ENCODE measurements around the gene BSDC1. TPM values are rescaled to one million over a fixed set of nuclear protein-coding genes. Genes with fewer than 3 reads are reported as not detected.
A peak's percentile ranks its signal among the peaks of the same experiment; 100 is the strongest.

The BSDC1 gene
- total RNA-seq, 1 experiment from 2014 or later: 46.8 TPM

DNA sequence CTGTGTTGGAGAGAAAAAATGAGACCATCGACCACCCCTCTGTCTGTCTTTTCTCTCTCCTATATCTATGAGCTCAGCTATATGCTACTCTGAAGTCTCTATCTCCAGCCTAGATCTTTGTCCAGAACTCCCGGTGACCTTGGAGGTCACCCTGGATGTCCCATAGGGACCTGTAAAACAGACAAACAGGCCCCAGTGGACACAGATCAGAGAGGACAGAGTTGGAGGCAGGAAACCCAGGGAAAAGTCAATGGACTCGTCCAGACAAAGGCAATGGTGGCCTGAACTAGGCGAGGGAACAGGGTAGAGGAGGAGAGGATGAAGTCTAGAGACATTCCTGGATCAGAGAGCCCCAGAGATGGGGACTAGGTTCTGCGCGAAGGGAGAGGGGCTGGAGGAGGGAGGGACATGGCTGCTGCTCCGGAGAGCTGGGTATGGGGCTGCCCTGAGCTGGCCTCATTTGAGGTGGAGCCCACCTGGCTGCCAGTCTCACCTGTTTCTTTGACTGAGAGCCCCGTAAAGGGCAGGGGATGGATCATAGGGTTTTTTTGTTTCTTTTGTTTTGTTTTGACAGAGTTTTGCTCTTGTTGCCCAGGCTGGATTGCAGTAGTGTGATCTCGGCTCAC lies 47.6 kb downstream of the BSDC1 start:
- DNase-seq (ENCODE audit: low read depth, low spot score): no peak
- in situ Hi-C loops (cut with HindIII; ENCODE audit: low pct_unique_long_range_greater_than_20kb, low sequenced_read_pairs): no loop called here

DNA sequence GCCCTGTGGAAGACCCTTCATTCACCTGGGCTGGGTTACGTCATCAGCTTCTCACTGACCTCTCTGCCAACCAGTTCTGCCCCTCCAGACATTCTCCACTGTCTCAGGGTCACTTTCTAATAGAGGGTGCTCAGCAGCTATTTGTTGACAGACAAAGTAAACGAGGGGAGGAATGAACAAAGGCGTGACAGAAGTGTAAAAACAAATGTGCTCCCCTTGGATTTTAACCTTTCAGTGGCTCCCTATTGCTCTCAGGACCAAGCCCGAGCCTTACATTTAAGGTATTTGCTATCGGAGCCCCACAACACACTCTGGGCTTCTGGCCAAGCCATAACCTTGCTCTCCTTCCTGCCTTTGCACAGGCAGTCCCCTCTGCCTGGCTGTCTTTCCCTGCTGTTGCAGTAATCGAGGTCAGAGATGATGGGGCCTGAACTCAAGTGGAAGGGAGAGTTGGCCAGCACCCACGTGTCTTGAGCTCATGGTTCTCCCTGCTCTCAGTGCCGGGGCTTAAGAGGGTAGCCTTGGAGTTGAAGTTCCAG lies 48.9 kb downstream of the BSDC1 start:
- in situ Hi-C loops (cut with HindIII; ENCODE audit: low pct_unique_long_range_greater_than_20kb, low sequenced_read_pairs): no loop called here
- no peak for DNase-seq (ENCODE audit: low read depth, low spot score)

DNA sequence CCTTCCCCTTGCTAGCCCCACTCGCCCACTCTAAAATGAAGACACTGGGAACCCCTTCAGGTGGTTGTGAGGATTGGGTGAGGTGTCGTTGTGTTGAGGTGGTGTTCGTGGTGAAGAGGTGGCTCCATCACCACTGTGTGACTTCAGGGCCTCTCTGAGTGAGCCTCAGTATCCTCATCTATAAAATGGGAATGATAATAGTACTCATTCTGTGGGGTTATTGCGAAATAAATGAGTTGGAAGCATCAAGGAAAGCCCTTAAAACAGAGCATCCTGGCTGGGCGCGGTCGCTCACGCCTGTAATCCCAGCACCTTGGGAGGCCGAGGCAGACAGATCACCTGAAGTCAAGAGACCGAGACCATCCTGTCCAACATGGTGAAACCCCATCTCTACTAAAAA lies 51.5 kb downstream of the BSDC1 start:
- in situ Hi-C loops (cut with HindIII; ENCODE audit: low pct_unique_long_range_greater_than_20kb, low sequenced_read_pairs): no loop called here
- no peak for DNase-seq (ENCODE audit: low read depth, low spot score)

DNA sequence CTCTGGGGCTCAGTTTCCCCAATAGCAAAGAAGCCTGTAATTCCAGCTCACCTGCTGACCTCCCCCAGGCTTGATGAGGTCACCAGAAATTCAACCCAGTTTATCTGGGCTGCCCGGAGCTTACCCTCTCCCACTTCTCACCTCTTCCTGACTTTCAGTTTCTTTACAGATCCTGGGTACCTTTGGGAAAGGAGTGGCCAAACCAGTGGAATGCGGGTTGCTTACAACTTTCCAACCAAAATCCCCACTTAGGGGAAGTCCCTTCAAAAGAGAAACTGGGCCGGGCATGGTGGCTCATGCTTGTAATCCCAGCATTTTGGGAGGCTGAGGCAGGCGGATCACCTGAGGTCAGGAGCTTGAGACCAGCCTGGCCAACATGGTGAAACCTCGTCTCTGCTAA lies 52.3 kb downstream of the BSDC1 start:
- DNase-seq (ENCODE audit: low read depth, low spot score): no peak
- in situ Hi-C loops (cut with HindIII; ENCODE audit: low pct_unique_long_range_greater_than_20kb, low sequenced_read_pairs): no loop called here

DNA sequence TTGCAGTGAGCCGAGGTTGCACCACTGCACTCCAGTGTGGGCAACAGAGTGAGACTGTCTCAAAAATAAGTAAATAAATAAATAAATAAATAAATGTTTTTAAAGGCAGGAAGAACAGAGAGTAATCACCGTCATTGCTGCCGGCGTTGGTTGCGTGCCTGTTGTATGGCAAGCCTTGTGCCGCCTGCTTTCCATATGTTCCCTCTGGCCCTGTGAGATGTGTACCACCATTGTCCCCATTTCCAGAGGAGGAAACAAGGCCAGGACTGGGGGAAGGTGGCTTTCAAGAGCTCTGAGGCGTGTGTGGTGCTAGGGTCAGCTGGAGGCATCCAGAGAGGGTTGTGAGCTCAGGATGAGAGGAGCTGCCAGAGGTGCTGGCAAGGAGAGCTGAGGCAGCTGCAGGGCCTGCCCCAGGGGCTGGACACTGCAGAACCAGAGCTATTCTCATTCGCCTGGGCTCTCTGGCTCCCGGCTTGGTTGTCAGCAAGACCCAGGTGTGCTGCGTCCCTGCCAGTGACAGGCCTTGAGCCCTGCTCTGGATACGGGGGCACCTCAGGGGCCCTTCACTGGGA lies 53.0 kb downstream of the BSDC1 start:
- in situ Hi-C loops (cut with HindIII; ENCODE audit: low pct_unique_long_range_greater_than_20kb, low sequenced_read_pairs): no loop called here
- no peak for DNase-seq (ENCODE audit: low read depth, low spot score)

DNA sequence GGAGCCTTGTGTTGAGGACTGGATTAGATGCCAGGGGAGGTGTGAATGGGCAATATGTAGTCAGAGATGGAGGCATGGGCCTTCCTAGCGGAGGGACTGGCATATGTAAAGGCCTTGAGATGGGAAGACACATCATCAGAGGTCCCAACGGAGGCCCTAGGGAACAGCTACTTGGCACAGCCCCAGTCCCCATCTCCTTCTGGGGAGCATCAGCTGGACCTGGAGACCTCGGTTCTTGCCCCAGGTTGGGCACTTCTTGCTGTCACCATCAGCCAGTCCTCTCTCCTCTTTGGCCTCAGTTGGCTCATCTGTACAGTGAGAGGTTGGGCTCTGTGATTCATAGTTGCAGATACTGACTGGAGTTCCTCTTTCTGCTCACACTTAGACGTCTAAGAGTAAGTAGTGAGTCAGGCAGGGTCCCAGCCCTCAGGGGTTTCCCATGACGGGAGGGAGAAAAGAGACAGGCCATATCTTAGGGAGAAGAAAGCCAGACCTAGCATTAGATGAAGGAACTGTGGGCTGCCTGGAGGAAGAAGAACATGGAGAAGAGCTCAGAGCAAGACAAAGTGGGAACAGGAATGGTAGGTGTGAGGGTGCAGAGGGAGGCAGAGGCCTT lies 54.8 kb downstream of the BSDC1 start:
- DNase-seq (ENCODE audit: low read depth, low spot score): no peak
- in situ Hi-C loops (cut with HindIII; ENCODE audit: low pct_unique_long_range_greater_than_20kb, low sequenced_read_pairs): no loop called here

DNA sequence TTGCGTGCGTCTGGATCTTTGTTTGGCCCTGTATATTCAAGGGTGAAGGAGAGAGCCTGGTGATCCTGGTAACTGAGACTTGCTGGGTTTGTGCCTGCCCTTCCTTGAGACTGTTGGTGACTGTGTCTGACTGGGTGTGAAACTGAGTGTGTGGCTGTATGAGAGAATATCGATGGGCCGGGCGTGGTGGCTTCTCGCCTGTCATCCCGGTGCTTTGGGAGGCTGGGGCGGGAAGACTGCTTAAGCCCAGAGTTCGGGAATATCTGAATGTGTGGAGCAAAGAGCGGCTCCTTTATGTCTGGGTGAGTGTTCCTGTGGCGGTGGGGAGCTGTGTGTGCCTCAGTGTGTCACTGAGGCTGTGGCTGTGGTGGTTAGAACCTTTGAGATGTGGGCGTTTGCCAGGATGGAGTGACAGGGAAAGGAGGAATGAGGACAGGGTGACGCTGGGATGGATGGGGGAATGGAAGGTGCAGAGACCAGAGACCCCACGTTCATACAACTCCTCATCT lies 55.5 kb downstream of the BSDC1 start:
- DNase-seq (ENCODE audit: low read depth, low spot score): no peak

DNA sequence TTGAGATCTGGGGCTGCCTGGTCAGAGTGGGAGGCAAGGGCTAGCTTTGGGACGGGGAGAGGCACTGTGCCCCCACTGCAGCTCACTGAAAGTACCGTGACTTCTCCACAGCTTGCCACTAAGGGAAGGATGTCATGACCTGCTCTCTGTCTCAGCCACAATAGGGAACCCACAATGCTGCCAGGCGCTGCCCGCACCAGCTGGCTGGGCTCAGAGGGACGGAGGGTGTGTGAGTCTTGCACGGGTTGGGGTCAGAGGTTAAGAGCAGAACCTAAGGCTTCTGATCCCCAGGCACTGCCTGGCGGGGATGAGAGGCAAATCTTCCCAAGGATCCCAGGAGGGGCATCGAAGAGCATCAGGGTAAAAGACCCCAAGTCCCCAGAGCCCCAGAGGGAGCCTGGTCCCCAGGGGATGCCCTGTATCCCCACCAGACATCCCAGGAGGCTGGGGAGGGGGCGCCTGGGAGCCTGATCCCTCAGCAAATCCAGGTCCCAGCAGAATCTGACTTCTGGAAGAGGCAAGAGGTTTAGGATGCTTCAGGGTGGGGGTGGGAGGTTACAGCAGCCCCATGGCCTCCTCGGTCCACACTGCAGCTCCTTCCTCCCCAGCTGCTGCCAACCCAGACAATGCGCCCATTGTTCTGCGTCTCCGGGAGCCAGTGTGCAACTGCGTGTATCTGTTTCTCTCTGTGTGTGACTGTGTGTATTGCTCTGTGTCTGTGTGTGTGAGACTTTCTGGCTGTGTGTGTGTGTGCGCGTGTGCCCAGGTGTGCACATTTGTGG lies 56.2 kb downstream of the BSDC1 start:
- in situ Hi-C loops (cut with HindIII; ENCODE audit: low pct_unique_long_range_greater_than_20kb, low sequenced_read_pairs): no loop called here
- DNase-seq (ENCODE audit: low read depth, low spot score): peak; percentile 86

More for the DNA sequence above, 55.5 kb downstream of the BSDC1 start:
- in situ Hi-C loops (cut with HindIII; ENCODE audit: low pct_unique_long_range_greater_than_20kb, low sequenced_read_pairs): no loop called here

DNA sequence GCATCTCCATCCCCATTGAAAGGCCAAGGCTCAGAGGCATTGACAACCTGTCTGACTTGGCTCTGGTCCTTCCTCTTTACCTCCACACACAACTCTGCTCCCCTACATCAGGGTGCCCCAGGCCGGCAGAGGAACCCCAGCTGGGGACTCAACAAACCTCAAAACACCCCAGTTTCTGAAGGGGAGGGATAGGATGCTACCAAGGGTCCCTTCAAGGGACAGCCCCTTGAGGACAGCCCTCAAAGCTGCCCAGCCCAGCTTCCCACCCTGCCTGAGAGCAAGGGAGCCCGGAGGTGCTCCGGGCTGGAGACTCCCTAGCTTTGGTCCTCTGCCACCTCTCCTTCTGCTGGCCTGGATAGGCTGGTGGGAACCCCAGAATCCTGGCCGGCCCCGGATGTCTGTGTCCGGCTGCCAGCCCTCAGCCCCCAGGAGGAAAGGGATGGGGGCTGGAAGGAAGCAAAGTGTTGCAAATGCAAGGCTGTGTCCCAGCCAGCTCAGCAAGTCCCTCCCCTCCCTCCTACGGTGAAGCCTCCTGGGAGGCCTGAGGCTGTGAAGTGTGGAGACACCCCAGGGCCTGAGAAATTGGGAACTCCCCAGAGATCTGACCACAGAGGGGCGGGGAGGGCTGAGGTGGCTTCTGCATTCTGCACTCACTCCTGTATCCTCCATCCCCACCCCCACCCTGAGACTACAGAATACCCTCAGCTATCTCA lies 57.1 kb downstream of the BSDC1 start:
- in situ Hi-C loops (cut with HindIII; ENCODE audit: low pct_unique_long_range_greater_than_20kb, low sequenced_read_pairs): no loop called here
- no peak for DNase-seq (ENCODE audit: low read depth, low spot score)

DNA sequence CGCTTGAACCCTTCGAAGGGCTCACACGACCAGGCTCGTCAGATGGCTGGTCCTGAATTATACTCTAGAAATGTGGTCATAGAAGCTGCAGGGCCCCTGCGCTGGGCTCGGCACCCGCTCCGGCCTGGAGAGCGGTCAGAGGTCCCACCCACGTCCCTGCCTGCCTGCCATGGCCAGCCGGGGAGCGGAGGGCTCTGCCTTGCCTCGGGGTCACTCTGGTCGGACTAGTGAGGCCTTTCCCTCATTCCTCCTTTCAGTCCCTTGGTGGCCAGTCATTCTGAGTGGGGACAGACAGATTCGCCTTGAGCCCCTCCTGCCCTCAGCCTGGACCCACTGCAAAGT lies 57.7 kb downstream of the BSDC1 start:
- DNase-seq (ENCODE audit: low read depth, low spot score): no peak
- in situ Hi-C loops (cut with HindIII; ENCODE audit: low pct_unique_long_range_greater_than_20kb, low sequenced_read_pairs): no loop called here

DNA sequence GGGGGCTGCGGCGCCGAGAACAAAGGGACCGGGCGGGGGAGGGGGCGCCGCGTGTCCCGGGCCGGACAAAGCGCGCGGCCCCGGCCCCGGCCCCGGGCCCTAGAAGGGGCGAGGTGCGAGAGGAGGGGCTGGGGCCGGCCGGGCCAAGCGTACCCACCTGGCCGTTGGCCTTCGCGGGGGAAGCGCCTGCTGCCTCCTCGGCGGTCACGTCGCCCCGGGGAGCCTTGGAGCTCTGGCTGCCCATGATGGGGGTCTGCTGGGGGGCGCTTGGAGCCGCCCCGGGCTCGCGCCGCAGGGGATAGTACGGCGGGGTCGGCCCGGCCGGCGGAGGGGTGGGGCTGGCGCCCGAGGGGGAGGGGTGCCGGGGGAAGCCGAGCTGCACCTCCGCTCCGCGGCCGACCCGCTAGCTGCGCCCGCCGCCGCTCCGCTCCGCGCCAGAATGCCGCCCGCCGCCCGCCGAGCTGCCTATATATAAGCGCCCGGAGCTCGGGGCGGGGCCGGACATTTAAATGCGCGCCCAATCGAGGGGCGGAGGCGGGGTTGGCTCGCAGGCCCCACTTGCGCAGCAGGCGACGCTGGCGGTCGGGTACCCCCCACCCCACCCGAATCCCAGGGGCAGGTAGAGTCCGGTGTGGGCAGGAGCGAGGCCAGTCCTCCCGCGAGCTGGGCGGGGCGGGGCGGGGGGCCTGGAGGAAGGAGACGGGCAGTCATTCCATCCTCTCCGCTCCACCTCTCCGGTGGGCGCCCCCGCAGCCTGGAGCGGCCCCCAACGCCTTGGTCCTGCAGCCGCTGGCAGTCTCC lies 58.3 kb downstream of the BSDC1 start, which contains the start of gene MARCKSL1:
Gene MARCKSL1, minus strand, starts transcription at position 444 of the 801 bp plus-strand sequence. Its CDS starts 200 bp downstream, at position 244.
- in situ Hi-C loops (cut with HindIII; ENCODE audit: low pct_unique_long_range_greater_than_20kb, low sequenced_read_pairs): no loop called here
- peak; percentile 62 for DNase-seq (ENCODE audit: low read depth, low spot score)

DNA sequence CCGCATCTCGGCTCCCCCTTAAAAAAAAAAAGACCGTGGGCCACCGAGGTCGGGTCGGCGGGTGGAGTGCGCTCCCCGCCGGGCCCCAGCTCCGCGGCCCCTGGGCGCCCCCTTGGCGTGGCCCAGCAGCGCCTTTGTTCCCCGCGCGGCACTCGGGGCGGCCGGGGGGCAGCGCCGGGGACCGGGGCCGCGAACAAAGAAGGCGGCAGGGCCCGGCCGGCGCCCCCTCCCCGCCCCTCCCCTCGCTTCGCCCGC lies 58.8 kb downstream of the BSDC1 start:
- no peak for DNase-seq (ENCODE audit: low read depth, low spot score)
- in situ Hi-C loops (cut with HindIII; ENCODE audit: low pct_unique_long_range_greater_than_20kb, low sequenced_read_pairs): no loop called here

DNA sequence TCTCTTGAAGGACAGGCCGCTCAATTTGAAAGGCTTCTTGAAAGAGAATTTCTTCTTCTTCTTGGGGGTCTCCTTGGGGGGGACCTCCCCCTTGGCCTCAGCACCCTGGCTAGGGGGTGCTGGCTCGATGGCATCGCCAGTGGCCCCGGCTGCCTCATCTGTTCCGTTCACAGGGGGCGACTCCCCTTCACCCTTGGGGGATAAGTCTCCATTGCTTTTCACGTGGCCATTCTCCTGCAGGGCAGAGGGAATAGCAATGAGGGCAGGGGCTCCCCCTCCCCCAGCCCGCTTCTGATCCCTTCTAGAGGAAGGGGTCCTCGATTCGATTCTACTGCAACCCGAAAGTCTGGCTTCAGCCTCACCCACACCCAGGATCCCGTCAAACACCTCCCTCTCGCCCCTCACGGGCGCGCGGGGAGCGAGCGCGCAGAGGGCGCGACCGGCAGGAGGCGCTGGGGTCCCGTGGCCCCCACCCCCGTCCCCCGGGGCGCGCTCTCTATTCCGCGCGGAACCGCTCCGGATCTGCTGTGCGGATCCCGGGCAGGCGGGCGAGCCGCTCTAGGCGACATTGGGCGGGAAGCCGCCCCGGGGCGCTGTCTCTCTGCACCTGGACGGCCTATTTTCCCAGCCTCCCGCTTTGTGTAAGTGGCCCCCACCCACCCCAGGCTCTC lies 59.2 kb downstream of the BSDC1 start:
- DNase-seq (ENCODE audit: low read depth, low spot score): peak; percentile 32
- in situ Hi-C loops (cut with HindIII; ENCODE audit: low pct_unique_long_range_greater_than_20kb, low sequenced_read_pairs): no loop called here

DNA sequence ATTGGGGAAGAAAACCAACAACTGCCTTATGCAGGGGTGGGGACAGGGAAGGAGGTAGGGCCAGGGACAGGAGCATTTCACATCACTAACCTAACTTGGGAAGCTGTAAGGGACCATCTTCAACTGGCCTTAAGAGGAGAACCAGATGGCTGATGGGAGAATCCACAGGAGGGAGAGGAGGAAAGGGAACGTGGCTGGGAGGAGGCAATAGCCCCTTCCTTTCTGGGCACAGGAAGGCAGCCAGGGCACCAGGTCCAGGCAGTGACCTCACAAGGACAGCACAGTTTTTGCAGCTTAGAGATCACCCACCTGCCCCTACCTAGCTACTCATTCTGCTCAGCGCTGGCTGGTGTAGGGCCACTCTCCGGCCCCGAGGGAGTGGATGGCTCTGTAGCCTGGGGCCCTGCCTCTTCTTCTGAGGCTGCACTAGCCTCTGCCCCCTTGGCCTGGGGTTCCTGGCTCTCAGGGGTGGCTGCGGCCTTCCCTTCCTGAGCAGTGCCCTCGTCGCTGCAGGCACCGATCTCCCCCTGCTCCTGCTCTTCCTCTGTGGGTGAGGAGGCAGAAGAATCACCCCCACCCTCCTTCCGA lies 59.9 kb downstream of the BSDC1 start:
- in situ Hi-C loops (cut with HindIII; ENCODE audit: low pct_unique_long_range_greater_than_20kb, low sequenced_read_pairs): no loop called here
- no peak for DNase-seq (ENCODE audit: low read depth, low spot score)

DNA sequence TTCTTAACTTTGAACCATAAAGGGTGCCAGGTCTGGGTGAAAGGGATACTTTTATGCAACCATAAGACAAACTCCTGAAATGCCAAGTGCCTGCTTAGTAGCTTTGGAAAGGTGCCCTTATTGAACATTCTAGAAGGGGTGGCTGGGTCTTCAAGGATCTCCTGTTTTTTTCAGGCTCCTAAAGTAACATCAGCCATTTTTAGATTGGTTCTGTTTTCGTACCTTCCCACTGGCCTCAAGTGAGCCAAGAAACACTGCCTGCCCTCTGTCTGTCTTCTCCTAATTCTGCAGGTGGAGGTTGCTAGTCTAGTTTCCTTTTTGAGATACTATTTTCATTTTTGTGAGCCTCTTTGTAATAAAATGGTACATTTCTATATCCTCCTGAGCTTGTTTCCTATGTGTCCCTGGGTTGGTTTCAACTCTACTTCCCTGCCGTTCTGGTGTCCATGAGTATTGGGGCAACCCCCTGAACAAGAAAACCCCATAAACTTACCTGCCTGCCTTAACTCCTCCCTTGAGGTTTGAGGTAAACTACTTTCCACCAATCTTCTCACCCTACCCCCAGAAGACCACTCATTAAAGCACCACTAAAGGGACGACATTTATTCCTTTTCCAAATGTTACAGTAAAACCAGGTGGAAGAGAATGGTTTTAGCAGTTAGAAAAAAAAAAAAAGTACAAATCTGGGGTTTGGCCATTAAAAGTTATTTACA lies 60.8 kb downstream of the BSDC1 start:
- no peak for DNase-seq (ENCODE audit: low read depth, low spot score)
- in situ Hi-C loops (cut with HindIII; ENCODE audit: low pct_unique_long_range_greater_than_20kb, low sequenced_read_pairs): no loop called here

All from SK-MEL-5 (cell line).